ENCODE measurements around the gene TIMM22.

- TF ChIP-seq, protein P1, sequence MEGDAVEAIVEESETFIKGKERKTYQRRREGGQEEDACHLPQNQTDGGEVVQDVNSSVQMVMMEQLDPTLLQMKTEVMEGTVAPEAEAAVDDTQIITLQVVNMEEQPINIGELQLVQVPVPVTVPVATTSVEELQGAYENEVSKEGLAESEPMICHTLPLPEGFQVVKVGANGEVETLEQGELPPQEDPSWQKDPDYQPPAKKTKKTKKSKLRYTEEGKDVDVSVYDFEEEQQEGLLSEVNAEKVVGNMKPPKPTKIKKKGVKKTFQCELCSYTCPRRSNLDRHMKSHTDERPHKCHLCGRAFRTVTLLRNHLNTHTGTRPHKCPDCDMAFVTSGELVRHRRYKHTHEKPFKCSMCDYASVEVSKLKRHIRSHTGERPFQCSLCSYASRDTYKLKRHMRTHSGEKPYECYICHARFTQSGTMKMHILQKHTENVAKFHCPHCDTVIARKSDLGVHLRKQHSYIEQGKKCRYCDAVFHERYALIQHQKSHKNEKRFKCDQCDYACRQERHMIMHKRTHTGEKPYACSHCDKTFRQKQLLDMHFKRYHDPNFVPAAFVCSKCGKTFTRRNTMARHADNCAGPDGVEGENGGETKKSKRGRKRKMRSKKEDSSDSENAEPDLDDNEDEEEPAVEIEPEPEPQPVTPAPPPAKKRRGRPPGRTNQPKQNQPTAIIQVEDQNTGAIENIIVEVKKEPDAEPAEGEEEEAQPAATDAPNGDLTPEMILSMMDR (IDR thresholded peaks at IDR 0.05; ENCODE audit: low read depth, low read length, poor library complexity, severe bottlenecking): no peak
- no peak for TF ChIP-seq EZH2phosphoT487 (IDR thresholded peaks at IDR 0.05; ENCODE audit: borderline replicate concordance, low read length)
Measured at GRCh38 chr17:1039123-1039507, 42.2 kb downstream of the TIMM22 start.
